ENCODE data around the gene PEDS1. TPM values are rescaled to one million over a fixed set of nuclear protein-coding genes. Genes with fewer than 3 reads are reported as not detected.
A peak's percentile ranks its signal among the peaks of the same experiment; 100 is the strongest.

PEDS1 gene
- total RNA-seq, 1 donor from 2014 or later: 31.3 TPM

DNA sequence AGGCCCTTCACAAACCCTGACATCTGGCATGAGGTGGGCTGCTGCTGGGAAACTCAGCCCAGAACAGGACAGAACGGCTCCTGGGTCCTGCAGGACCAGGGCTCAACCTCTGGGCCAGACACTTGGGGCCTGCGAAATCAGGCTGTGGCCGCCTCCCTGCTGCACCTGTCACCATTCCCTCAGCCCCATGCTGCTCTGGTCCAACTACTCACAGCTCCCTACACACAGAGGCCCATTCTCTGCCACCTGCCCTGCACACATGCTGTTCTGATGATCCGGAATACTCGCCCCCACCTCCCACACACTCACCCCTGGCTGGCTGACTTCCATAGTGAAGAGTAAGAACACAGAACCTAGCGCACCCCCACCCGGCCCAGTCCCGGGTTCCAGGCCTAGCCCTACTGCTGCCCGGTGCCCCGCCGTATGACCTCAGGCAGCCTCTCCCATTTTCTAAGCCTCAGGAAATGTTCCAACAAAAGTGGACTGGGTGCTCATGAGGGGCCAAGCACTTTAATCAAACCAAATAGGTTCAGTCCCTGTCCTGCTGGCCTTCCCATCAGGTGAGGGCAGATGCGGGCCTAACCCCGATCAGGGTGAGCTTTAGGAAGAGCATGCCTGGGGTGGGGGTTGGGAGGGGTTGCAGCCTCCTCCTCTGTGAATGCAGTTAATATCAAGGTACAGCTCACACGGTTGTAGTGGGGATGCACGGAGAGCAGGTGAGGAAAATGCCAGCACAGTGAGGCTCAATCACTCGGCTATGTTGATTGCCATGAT is 3.9 kb downstream of the PEDS1 start:
- TF ChIP-seq, protein P1, sequence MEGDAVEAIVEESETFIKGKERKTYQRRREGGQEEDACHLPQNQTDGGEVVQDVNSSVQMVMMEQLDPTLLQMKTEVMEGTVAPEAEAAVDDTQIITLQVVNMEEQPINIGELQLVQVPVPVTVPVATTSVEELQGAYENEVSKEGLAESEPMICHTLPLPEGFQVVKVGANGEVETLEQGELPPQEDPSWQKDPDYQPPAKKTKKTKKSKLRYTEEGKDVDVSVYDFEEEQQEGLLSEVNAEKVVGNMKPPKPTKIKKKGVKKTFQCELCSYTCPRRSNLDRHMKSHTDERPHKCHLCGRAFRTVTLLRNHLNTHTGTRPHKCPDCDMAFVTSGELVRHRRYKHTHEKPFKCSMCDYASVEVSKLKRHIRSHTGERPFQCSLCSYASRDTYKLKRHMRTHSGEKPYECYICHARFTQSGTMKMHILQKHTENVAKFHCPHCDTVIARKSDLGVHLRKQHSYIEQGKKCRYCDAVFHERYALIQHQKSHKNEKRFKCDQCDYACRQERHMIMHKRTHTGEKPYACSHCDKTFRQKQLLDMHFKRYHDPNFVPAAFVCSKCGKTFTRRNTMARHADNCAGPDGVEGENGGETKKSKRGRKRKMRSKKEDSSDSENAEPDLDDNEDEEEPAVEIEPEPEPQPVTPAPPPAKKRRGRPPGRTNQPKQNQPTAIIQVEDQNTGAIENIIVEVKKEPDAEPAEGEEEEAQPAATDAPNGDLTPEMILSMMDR (IDR thresholded peaks at IDR 0.05): no peak
- intact Hi-C loops (cut with DNase I): no loop called here
- no peak for DNase-seq

DNA sequence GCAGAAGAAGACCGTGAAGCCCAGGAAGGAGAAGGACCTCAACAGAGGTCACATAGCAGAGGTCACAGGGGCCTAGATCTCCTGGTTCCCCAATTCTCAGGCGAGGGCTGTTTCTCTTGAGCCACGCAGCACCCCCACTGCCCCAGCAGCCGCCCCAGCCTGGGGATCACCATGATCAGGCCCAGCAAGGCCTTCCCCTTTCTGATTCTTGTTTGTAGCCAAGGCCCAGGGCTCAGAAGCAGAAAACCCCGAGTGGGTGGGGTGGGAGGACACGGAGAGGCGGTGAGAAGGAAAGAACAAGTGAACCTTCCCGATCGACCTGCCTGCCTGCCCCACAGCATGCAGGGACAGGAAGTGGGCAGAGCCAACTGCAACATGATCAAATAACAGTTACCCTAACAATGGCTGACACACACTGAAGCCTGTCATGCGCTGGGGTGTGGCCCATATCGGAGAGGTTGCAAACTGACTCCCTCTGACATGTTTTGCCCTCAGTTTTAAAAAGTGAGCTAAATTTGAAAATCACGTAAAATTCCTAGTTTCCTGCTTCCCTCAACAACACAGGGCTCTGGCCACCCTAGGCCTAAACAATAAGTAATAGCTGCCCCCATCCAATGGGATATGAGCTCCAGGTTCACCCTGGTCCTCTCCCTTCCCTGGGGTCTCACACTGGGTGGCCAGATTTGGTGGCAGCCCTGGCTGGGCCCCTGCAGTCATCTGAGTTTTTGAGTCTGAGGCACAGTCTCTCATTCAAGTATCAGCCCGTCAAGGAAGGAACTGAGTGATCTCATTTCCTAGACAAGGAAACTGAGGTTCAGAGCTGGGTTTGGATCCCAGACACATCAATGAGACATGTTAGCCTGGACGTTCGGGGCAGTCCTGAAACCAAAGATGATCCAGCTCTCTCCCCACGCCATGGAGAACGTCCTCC is 6.5 kb downstream of the PEDS1 start:
- peak; percentile 68 for ATAC-seq
- TF ChIP-seq, protein P1 (IDR thresholded peaks at IDR 0.05): no peak
- peak; percentile 80 for DNase-seq
- peak overlapping the region; percentile 47 for H3K27ac ChIP-seq
- no peaks in the 10 kb centered on the region for H3K9me3 ChIP-seq
- H3K36me3 ChIP-seq: peaks cover 25% of the 10 kb centered on the region
- intact Hi-C loops (cut with DNase I): no loop called here
- H3K4me3 ChIP-seq: no peak overlapping the region
- H3K4me1 ChIP-seq: peaks cover 61% of the 10 kb centered on the region
- no peaks in the 10 kb centered on the region for H3K27me3 ChIP-seq

More for the DNA sequence above, 3.9 kb downstream of the PEDS1 start:
- Histone ChIP-seq H3K36me3 (peaks cover 11% of the 10 kb centered on the region), H3K4me3 (no peak overlapping the region), H3K27me3 (no peaks in the 10 kb centered on the region), H3K27ac (peak overlapping the region; percentile 24), H3K4me1 (peaks cover 63% of the 10 kb centered on the region), H3K9me3 (no peaks in the 10 kb centered on the region)
- no peak for ATAC-seq

DNA sequence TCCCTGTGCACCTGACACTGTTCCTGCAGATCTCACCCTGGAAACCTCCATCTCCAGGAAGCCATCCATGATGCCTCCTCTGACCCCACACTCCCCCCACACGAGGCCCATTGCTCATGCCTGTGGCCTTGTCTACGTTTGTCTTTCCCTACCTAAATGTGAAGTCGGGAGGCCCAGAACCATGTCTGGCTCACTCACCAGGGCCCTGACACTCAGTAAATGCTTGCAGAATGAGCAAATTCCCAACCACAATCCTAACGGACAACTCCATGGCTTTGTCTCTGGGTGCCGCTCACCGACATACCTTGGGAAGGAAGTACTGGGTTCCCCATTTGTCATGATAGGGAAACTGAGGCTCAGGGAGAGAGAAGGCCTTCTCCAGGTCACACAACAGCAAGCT is 7.3 kb downstream of the PEDS1 start:
- H3K4me3 ChIP-seq: no peak overlapping the region
- peaks cover 33% of the 10 kb centered on the region for H3K36me3 ChIP-seq
- H3K27me3 ChIP-seq: no peaks in the 10 kb centered on the region
- ATAC-seq (no peak), DNase-seq (no peak)
- H3K9me3 ChIP-seq: no peaks in the 10 kb centered on the region
- intact Hi-C loops (cut with DNase I): no loop called here
- peak overlapping the region; percentile 47 for H3K27ac ChIP-seq
- TF ChIP-seq, protein P1 (IDR thresholded peaks at IDR 0.05): no peak
- peaks cover 53% of the 10 kb centered on the region for H3K4me1 ChIP-seq

DNA sequence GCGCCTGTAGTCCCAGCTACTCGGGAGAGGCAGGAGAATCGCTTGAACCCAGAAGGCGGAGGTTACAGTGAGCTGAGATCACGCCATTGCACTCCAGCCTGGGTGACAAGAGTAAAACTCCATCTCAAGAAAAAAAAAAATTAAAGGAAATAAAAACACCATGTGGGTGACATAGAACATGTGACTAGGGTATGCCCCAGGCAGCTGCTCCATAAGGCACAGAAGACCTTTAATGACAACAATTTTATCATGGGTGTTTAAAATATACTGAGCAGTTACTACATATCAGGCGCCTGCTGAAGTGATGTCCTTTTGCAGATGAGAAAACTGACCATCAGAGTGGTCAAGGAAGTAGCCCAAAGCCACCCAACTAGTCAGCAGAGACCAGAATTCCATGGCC is 8.0 kb downstream of the PEDS1 start:
- Histone ChIP-seq H3K27me3 (no peaks in the 10 kb centered on the region), H3K4me3 (no peak overlapping the region), H3K27ac (peak overlapping the region; percentile 47), H3K36me3 (peaks cover 39% of the 10 kb centered on the region), H3K4me1 (peaks cover 47% of the 10 kb centered on the region), H3K9me3 (no peaks in the 10 kb centered on the region)
- ATAC-seq: no peak
- intact Hi-C loops (cut with DNase I): no loop called here
- no peak for DNase-seq
- TF ChIP-seq, protein P1 (IDR thresholded peaks at IDR 0.05): no peak

DNA sequence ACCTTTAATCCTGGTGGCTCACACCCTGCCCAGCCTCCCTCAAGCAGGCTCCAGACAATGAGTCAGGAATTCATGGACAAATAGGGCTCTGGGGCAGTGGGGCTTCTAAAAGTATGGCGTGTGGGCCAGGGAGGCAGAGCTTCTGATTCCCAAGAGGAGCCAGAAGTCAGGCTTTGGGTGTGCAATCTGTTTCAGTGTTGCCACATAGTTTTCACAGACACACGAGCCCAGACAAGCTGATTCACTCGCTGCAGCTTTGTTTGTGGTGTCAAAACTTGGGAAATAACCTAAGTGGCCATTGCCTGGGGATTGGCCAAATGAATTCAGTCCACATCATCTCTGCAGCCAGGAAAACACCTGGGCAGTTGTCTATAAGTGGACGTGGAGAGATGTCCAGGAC is 9.2 kb downstream of the PEDS1 start:
- Histone ChIP-seq H3K27me3 (no peaks in the 10 kb centered on the region), H3K4me1 (peaks cover 37% of the 10 kb centered on the region)
- intact Hi-C loops (cut with DNase I): no loop called here

More for the DNA sequence above, 9.2 kb downstream of the PEDS1 start:
- H3K9me3 ChIP-seq: no peaks in the 10 kb centered on the region
- H3K4me3 ChIP-seq: no peak overlapping the region
- DNase-seq (no peak), ATAC-seq (peak; percentile 46)
- H3K36me3 ChIP-seq: peaks cover 45% of the 10 kb centered on the region
- H3K27ac ChIP-seq: peak overlapping the region; percentile 12
- TF ChIP-seq, protein P1 (IDR thresholded peaks at IDR 0.05): no peak

Data from upper lobe of right lung (tissue), 1 donor.